GM23338 (cell line): ENCODE data around the gene SULT1A2. TPM values are rescaled to one million over a fixed set of nuclear protein-coding genes. Genes with fewer than 3 reads are reported as not detected.

Experiments used
- ATAC-seq: fragments of 200-7000 bp; cut with Tn5 transposase; 3 replicates; pipeline ENCODE4 v1.9.1; 2020
- DNase-seq: peaks from one replicate; pipeline ENCODE4 v3.0.0-alpha.2; 2015; ENCODE audit warnings: low spot score
- H2AFZ ChIP-seq: fragments of 200-600 bp; sonication (generic); 2 replicates; pipeline ENCODE4 v1.8.0; 2016; ENCODE audit warnings: antibody characterized with exemption, mild to moderate bottlenecking, moderate library complexity
- H3F3A ChIP-seq: fragments of 200-600 bp; sonication (generic); replicated peaks from 2 replicates; pipeline ENCODE4 v1.8.0; 2017; ENCODE audit warnings: antibody characterized with exemption, mixed run types, low read depth
- H3K27ac ChIP-seq: fragments of 200-600 bp; sonication (generic); 2 replicates; pipeline ENCODE4 v1.6.1; 2016; ENCODE audit warnings: low read depth
- H3K27me3 ChIP-seq: fragments of 200-600 bp; sonication (generic); 2 replicates; pipeline ENCODE4 v1.8.0; 2016; ENCODE audit warnings: mild to moderate bottlenecking, mixed run types, moderate library complexity; ENCODE audit not compliant: insufficient read depth
- H3K36me3 ChIP-seq: fragments of 200-600 bp; sonication (generic); 2 replicates; pipeline ENCODE4 v1.8.0; 2016; ENCODE audit warnings: mild to moderate bottlenecking; ENCODE audit not compliant: insufficient read depth
- H3K4me1 ChIP-seq: fragments of 200-600 bp; sonication (generic); 2 replicates; pipeline ENCODE4 v1.8.0; 2016; ENCODE audit warnings: mild to moderate bottlenecking, moderate library complexity; ENCODE audit not compliant: insufficient read depth
- H3K4me2 ChIP-seq: fragments of 200-600 bp; sonication (generic); 2 replicates; pipeline ENCODE4 v1.7.1; 2017; ENCODE audit warnings: mixed run types
- H3K4me3 ChIP-seq: fragments of 200-600 bp; sonication (generic); 2 replicates; pipeline ENCODE4 v1.6.1; 2016; ENCODE audit warnings: mixed run types
- H3K79me2 ChIP-seq: fragments of 200-600 bp; sonication (generic); replicated peaks from 2 replicates; pipeline ENCODE4 v1.8.0; 2017; ENCODE audit warnings: mild to moderate bottlenecking; ENCODE audit not compliant: insufficient read depth
- H3K9me2 ChIP-seq: fragments of 200-600 bp; sonication (generic); 2 replicates; pipeline ENCODE4 v1.8.0; 2017; ENCODE audit not compliant: insufficient read depth
- H4K20me1 ChIP-seq: fragments of 200-600 bp; sonication (generic); replicated peaks from 2 replicates; pipeline ENCODE4 v1.8.0; 2017; ENCODE audit warnings: mild to moderate bottlenecking; ENCODE audit not compliant: insufficient read depth
- H3K27ac Mint-ChIP-seq: 2 replicates; pipeline ENCODE4 v1.8.0; 2020; ENCODE audit warnings: inconsistent platforms, mild to moderate bottlenecking, moderate library complexity, mixed read lengths
- H3K27me3 Mint-ChIP-seq: 3 replicates; pipeline ENCODE4 v1.8.0; 2022; ENCODE audit warnings: low read depth, mild to moderate bottlenecking, moderate library complexity, mixed read lengths, inconsistent platforms; ENCODE audit not compliant: insufficient read depth, poor library complexity
- H3K36me3 Mint-ChIP-seq: 3 replicates; pipeline ENCODE4 v1.8.0; 2021; ENCODE audit warnings: low read depth, mild to moderate bottlenecking, inconsistent platforms, moderate library complexity, mixed read lengths
- H3K4me1 Mint-ChIP-seq: 3 replicates; pipeline ENCODE4 v1.8.0; 2020; ENCODE audit warnings: mild to moderate bottlenecking, inconsistent platforms, mixed read lengths
- H3K4me3 Mint-ChIP-seq: 3 replicates; pipeline ENCODE4 v1.8.0; 2021; ENCODE audit warnings: moderate library complexity, mild to moderate bottlenecking, inconsistent platforms, mixed read lengths
- H3K9me3 Mint-ChIP-seq: 3 replicates; pipeline ENCODE4 v1.8.0; 2020; ENCODE audit warnings: moderate library complexity, mild to moderate bottlenecking, inconsistent platforms, mixed read lengths
- CREB1 ChIP-seq: fragments of 250-450 bp; sonication (Bioruptor Pico); IDR thresholded peaks from 2 replicates; pipeline ENCODE4 v1.5.0; 2020; ENCODE audit warnings: low read depth, mild to moderate bottlenecking, moderate library complexity
- CTCF ChIP-seq, 2 experiments: fragments of 200-600 bp in 1 of 2; sonication (generic) in 1 of 2; conservative IDR thresholded peaks; 2 replicates each; pipeline versions ENCODE4 v1.5.1 to v1.6.1; 2016 to 2017; ENCODE audit warnings: antibody characterized with exemption in 2 of 2, low read depth in 2 of 2, mild to moderate bottlenecking in 2 of 2, moderate library complexity in 1 of 2
- EZH2 ChIP-seq: fragments of 200-600 bp; sonication (generic); IDR thresholded peaks from one replicate; pipeline ENCODE4 v1.8.0; 2017; ENCODE audit warnings: antibody characterized with exemption, mild to moderate bottlenecking, low read depth; ENCODE audit not compliant: unreplicated experiment
- JUNB ChIP-seq: IDR thresholded peaks from one replicate; pipeline ENCODE4 v1.6.1; 2016; ENCODE audit warnings: antibody characterized with exemption; ENCODE audit not compliant: unreplicated experiment
- POLR2AphosphoS5 ChIP-seq: IDR thresholded peaks from 2 replicates; pipeline ENCODE4 v1.6.1; 2016; ENCODE audit warnings: antibody characterized with exemption, low read depth
- REST ChIP-seq: IDR thresholded peaks from one replicate; pipeline ENCODE4 v1.6.1; 2018; ENCODE audit warnings: antibody characterized with exemption; ENCODE audit not compliant: unreplicated experiment
- STAT1 ChIP-seq: IDR thresholded peaks from one replicate; pipeline ENCODE4 v1.6.1; 2016; ENCODE audit warnings: antibody characterized with exemption; ENCODE audit not compliant: unreplicated experiment
- ZNF114 ChIP-seq: fragments of 250-450 bp; sonication (Bioruptor Pico); IDR thresholded peaks from 2 replicates; pipeline ENCODE4 v1.5.0; 2020; ENCODE audit warnings: mild to moderate bottlenecking, moderate library complexity
- ZNF331 ChIP-seq: fragments of 250-450 bp; sonication (Bioruptor Pico); IDR thresholded peaks from 2 replicates; pipeline ENCODE4 v1.5.0; 2020; ENCODE audit warnings: low read depth, mild to moderate bottlenecking, moderate library complexity
- polyA plus RNA-seq: library from polyadenylated mRNA; unstranded; fragments of >200 nt; fragmentation: Nextera tagmentation; extraction: Ambion mirVana; gene quantifications from 2 replicates; pipeline ENCODE4 v1.2.1, GENCODE V29; 2016
- total RNA-seq: library from RNA; depleted of rRNA; stranded (reverse); fragments of >200 nt; shearing (Covaris generic); gene quantifications from 2 replicates; pipeline ENCODE4 v1.2.3, GENCODE V29; 2014

SULT1A2 gene
- total and polyA plus RNA-seq, 2 experiments from 2014 or later, result 0.17 to 0.34 TPM

DNA sequence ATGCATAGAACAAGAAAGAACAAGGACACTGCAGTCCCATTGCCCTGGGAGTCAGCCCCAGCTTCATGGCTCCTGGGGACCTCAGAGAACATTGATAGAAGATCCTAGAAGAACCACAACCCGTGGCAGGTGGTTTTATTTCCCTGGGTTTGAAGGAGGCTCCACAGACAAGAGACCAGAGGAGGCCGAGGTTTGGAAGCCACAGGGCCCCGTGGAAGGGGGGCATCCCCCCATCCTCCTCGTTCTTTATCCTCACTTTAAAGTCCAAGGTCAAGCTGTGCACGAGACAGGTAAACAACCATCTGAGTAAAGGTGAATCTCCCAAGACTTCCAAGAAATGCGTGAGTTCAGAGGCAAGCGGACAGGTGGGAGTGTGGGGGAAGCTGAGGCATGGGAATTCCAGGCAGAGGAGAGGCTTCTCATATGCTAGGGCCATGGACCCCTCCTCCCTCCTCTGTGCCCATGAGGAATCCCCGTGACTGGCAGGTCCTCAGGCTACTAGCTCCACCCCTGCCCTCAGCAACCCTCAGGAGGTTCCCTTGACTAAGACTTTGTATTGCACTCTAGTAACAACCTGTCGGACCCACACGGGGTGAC lies 13.8 kb upstream of the SULT1A2 start:
- H3K36me3 ChIP-seq, result no peaks in the 10 kb centered on the region
- H3K4me3 Mint-ChIP-seq, result no peak overlapping the region
- no peaks in the 10 kb centered on the region for H3K9me2 ChIP-seq
- H3K36me3 Mint-ChIP-seq, result no peaks in the 10 kb centered on the region
- peaks cover 15% of the 10 kb centered on the region; the same call in 2 of the 3 replicates for H3K4me1 Mint-ChIP-seq
- no peaks in the 10 kb centered on the region for H3K27me3 ChIP-seq
- no peak overlapping the region for H3K4me3 ChIP-seq
- ATAC-seq (peak; percentile 29), DNase-seq (peak; percentile 56)
- H3K4me2 ChIP-seq, result no peak overlapping the region
- H3K4me1 ChIP-seq, result no peaks in the 10 kb centered on the region; the same call in 1 of the 2 replicates
- no peak overlapping the region for H3K27ac Mint-ChIP-seq
- H3F3A ChIP-seq, result no peaks in the 10 kb centered on the region
- no peak overlapping the region for H2AFZ ChIP-seq
- H3K79me2 ChIP-seq, result no peaks in the 10 kb centered on the region
- H3K27me3 Mint-ChIP-seq, result peaks cover 7% of the 10 kb centered on the region
- H4K20me1 ChIP-seq, result no peaks in the 10 kb centered on the region
- no peak overlapping the region for H3K27ac ChIP-seq
- H3K9me3 Mint-ChIP-seq, result no peaks in the 10 kb centered on the region
- TF ChIP-seq CREB1 (CRISPR knock-in tag) (no peak), REST (no peak)

DNA sequence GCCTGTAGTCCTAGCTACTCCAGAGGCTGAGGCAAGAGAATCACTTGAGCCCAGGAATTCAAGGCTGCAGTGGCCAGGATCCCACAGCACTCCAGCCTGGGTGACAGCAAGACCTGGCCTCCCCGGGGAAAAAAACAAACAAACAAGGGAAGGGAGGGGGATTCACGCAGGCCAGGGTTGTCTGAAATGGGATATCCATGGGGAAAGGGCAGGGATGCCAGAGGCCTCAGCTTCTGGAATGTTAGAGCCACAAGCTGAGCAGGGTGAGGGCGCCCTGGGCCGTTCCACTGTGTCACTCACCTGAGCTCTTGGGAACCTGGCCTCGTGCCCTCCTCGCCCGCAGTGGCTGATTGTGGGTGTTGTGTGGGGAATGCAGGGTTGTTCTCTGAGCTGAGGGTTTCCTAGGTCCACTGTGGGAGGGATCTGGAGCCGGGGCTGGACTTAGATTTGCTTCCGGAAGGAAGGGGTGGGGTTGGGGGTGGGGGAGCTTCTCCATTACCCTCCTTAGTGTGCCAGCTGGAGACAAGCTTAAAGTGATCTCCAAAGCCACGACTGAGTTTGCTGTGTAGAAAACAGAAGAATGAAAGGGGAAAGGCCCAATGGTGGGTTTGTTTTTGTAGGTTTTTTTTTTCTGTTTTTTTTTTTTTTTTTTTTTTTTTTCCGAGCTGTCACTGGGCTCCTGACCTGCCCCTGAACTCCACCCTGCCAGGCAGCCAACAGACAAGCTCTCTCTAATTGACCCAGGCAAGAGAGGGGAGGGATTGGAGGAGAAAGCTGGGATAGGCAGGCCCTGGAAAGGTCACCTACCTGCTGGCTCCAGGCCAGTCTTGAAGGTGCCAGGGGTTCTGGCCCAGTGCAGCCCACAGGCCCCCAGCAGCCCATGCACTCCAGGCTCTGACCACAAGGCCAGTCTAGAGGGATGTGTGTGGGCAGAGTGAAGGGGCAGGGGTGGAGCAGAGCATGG lies 13.1 kb upstream of the SULT1A2 start, which contains the start of gene SULT1A1:
SULT1A1 (minus strand) TSS at position 414 of the 964 bp plus-strand sequence. CDS start 1,189 bp downstream, outside the sequence.
- Mint-ChIP-seq H3K27ac (peak within 1 kb of the TSS; percentile 65; the same call in 1 of the 2 replicates), H3K36me3 (no peaks in the 10 kb centered on the region), H3K9me3 (no peaks in the 10 kb centered on the region), H3K27me3 (peaks cover 7% of the 10 kb centered on the region), H3K4me3 (no peak within 1 kb of the TSS), H3K4me1 (peaks cover 15% of the 10 kb centered on the region; the same call in 2 of the 3 replicates)
- Histone ChIP-seq H2AFZ (no peak within 1 kb of the TSS), H4K20me1 (no peaks in the 10 kb centered on the region), H3K9me2 (no peaks in the 10 kb centered on the region), H3K79me2 (no peaks in the 10 kb centered on the region), H3K27me3 (no peaks in the 10 kb centered on the region), H3K36me3 (no peaks in the 10 kb centered on the region), H3K27ac (no peak within 1 kb of the TSS), H3K4me2 (no peak within 1 kb of the TSS), H3K4me1 (no peaks in the 10 kb centered on the region; the same call in 1 of the 2 replicates), H3K4me3 (no peak within 1 kb of the TSS), H3F3A (no peaks in the 10 kb centered on the region)
- peak; percentile 33 for DNase-seq
- peak; percentile 12 for ATAC-seq
- TF ChIP-seq EZH2 (no peak), JUNB (no peak), POLR2AphosphoS5 (no peak), CTCF (conservative IDR thresholded peaks at IDR 0.05; ENCODE audit: low read depth in 2 of 2) (no peak), STAT1 (no peak), CREB1 (CRISPR knock-in tag) (no peak), ZNF114 (CRISPR knock-in tag) (no peak), ZNF331 (CRISPR knock-in tag) (no peak)
